ENCODE measurements around the gene MPRIP.
"Not testable (repeated sequence)": the region's sequence is repeated elsewhere in the genome, so short reads cannot be mapped to it uniquely, and the experiment has no call there.

MPRIP gene

DNA sequence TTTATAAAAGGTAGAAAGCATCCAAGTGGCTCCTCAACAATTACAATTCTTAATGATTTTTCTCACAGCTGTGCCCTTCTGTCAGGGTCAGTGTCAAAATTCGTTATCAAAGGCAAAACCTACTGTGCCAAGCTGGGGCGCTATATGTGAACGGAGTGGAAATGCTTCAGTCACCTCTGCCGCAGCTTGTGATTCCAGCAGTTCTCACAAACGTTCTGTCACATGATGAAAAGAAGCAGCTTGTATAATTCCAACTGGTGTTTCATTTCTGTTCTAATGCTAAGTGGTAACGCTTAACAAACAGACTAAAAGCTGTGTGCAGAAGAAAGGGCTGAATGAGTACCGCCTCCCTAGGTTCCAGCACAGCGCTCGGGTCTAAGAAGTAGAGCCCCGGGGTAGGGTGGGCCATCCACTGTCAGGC is 149.7 kb downstream of the MPRIP start:
- no peak for DNase-seq

- DNase-seq, result not testable (repeated sequence)
These were observed 153.2 kb downstream of the MPRIP start for GRCh38 chr17:17195466-17195865.

DNA sequence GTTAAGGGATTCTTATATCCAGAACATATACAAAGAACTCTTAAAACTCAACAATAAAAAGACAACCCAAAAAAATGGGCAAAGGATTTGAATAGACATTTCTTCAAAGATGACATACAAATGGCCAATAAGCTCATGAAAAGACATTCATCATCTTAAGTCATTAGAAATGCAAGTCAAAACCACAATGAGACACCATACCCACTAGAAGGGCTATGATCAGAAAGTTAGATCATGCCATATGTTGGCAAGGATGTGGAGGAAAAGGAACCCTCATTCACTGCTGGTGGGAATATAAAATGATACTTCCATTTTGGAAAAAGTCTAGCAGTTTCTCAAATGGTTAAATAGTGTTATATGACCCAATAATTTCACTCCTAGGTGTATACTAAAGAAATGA is 154.5 kb downstream of the MPRIP start:
- no peak for DNase-seq

DNA sequence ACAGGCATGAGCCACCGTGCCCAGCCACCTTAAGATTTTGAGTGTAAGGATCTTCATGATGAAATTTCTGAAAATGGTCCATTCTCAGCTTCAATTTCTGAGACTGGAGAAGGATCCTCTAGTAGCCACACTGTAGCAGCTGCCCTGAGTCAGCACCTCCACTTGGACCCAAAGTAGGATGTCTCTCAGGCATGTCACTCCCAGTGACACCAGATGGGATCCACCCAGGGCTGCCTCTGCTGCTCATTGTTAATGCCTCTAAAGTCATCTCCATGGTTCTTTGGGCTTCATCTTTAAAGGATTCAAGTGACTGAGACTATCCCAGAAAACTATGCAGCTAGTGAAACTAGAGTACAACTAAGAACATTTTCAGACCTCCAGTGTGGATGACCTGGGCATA is 156.0 kb downstream of the MPRIP start:
- no peak for DNase-seq

DNA sequence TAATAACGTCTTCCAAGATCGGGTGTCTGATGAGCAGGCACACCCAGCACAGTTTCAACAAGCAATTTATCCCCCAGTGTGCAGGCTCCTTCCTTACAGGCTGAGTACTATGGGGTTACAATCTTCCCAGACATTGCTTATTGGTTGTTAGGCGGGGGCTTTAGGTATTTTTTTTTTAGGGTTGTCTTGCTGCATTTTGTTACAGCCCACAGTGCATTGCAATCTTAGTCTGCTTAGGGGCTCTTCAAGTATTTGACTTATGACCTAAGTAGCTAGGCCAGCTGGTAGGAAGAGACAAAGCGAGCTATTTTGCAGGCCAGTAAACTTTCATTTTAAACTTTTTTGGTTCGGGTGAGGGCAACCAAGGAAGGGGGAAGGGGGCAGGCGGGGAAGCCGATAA is 158.1 kb downstream of the MPRIP start:
- DNase-seq, result no peak

GRCh38 chr17:17200831-17201230 is 158.6 kb downstream of the MPRIP start:
- DNase-seq, result no peak

DNA sequence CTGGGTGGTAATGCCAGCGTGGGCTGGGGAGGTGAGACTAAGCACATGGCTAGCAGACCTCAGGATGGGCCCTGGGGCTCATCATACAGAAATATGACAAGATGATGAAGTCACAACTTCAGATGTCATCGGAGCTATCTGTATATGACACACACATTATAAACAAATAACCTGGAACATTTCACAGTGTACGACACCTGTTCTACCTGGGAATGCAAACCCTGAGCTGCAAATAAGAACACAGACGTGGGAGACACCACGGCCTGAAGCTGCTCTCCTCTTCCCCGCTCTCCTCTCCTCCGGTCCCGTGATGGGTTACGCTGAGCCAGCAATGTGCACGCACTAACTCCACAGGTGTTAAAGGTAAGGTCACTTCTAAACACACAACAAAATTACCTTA is 159.0 kb downstream of the MPRIP start:
- DNase-seq, result no peak

DNA sequence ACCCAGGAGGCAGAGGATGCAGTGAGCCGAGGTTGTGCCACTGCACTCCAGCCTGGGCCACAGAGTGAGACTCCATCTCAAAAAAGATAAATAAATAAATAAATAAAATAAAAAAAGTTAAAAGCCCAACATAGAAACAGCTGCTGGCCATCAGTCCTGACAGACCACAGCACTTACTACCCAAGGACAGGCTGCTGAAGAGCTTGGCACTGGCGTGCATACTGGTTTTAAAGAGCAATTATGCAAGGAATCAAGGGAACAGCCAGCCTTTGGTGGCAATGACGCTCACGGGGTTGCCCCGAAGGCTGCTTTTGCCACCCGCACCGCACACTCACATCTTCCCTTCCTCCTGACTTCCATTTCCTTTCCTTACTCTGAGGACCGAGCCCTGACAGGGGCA is 159.7 kb downstream of the MPRIP start:
- DNase-seq, result no peak

- no peak for DNase-seq
These were observed 161.0 kb downstream of the MPRIP start for GRCh38 chr17:17203173-17203730.

DNA sequence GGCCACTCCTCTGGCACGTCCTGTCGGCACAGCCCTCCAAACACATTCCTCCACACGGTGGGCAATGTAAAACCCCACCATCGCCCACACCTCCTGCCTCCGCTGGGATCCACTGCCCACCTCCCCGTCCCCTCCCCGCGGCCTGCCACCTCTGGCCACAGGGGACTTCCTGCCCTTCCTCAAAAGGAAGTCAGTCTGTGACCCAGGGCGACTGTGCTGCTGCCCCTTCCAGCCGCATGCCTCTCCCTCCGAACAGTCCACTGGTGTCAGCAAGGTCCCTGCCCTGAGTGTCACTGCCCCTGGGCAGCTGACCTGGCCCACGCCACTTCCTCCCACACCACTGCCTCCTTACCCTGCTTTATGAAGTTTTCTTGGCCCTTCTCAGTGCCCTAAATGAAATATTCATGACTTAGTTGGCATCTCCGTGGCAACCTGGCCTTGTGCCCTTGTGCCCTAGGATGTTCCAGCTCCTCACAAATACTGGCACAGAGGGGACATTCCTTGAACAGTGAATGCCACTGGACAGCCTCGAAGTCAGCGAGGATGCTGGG is 161.9 kb downstream of the MPRIP start:
- no peak for DNase-seq

GRCh38 chr17:17204635-17205231 is 162.5 kb downstream of the MPRIP start:
- no peak for DNase-seq

- DNase-seq, result no peak
These were observed 163.3 kb downstream of the MPRIP start for GRCh38 chr17:17205368-17206123.

GRCh38 chr17:17206124-17206912 is 164.1 kb downstream of the MPRIP start, which contains the start of gene PLD6:
PLD6 (minus strand) TSS chr17:17206333; CDS start chr17:17206286, 47 bp downstream.
- DNase-seq, result peak; percentile 49

- peak; percentile 41 for DNase-seq
These were observed 164.7 kb downstream of the MPRIP start for GRCh38 chr17:17206913-17207335.

DNA sequence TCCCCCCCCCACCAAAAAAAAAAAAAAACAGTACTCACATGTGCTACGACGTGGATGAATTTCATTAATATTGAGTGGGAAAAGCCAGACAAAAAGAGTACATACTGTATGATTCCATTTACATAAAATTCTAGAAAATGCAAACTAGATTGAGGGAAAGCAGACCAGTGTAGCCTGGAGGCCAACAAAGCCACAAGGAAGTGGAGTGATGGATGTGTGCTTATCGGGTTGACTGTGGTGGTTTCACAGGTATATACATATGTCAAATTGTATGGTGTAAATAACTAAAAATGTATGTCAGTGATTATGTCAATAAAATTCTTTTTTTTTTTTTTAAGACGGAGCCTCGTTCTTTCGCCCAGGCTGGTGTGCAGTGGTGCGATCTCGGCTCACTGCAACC is 165.7 kb downstream of the MPRIP start:
- no peak for DNase-seq

DNA sequence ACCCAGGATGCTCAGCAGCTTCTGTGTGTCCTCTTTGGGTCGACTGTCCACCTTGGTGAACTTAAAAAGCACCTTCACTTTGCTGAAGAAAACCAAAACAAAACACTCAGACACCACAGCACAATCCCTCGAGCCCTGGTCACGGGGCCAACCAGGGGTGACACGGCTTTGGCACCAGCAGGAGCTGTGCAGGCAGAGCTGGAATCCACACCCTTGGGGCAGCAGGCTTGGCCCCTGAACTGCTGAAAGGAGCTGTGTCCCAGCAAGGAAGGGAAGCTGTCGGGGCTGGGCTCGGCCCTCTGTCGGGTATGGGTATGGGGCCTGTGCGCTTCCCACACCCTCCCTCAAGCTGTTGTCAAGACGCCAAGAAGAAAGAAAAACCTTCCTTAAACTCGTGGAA is 171.5 kb downstream of the MPRIP start:
- no peak for DNase-seq

- no peak for DNase-seq
These were observed 172.6 kb downstream of the MPRIP start for GRCh38 chr17:17214646-17215436.

DNA sequence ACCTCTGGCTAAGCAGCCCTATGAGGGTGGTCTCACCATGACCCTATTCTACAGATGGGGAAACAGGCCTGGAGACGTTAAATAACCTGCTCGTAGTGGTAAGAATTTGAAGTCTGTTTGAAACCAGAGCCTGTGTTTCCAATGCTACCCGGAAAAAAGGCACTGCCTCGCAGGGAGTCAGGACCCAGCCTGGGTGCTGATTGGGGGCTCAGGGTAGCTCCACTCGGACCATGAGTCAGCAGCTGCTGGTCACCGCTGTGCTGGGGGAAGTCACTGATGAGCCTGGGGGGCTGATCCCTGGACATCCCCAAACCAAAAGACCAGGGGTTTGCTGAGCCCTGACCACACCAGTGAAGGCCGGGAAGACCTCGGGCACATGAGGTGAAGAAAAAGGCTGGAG is 173.3 kb downstream of the MPRIP start:
- no peak for DNase-seq

GRCh38 chr17:17216236-17216635 is 174.0 kb downstream of the MPRIP start:
- DNase-seq, result no peak

DNA sequence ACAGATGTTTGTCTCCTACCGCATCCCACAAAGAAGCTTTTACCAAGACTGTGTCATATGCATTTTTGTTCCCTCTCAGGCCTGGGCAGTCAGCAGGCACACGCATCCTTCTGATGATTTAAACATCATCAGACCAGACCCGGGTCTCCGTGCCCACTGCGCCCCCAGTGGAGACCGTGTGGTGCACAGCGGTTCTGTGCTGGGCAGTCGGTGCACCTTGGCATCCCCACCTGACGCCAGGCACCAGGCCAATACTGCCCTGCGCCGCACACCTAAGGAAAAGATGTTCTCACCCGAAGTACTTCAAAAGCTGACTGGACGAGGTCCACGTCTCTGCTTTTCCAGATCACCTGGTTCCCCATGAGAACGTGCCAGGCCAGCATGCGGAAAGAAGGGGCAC is 174.5 kb downstream of the MPRIP start:
- DNase-seq, result no peak

GRCh38 chr17:17217995-17218394 is 175.7 kb downstream of the MPRIP start:
- DNase-seq, result no peak

DNA sequence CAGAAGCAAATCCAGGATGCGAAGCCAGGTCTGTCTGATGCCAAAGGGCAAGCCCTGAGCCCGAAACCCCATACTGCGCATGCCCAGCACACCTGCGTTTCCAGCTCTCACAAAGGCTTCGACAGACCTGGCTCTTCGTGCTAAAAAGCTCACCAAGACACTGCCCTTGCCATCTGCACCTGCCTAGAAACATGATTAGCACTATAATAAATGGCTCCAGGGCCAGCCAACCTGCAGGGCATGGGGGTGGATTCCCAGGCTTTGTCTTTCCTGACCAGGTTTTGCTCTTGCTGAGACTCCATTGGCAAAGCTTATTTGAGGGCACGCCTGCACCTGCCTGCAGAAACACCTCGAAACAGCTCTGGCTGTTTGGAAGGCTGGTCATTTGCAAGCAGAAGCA is 178.3 kb downstream of the MPRIP start:
- DNase-seq, result no peak
